ENCODE data around the gene F3.

The F3 gene

DNA sequence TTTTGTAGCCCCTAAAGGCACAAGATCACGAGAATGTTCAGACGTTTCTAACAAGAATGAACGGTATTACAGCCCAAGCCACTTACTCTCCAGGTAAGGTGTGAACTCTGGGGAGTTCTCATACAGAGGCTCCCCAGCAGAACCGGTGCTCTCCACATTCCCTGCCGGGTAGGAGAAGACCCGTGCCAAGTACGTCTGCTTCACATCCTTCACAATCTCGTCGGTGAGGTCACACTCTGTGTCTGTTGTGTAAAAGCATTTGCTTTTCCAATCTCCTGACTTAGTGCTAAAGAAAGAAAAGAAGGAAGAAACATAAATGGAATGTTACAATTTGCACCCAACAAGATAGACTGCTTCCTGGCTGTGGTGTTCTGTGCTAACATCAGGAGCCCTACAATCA lies 5.7 kb downstream of the F3 start:
- Histone ChIP-seq H3K27me3 (peaks cover 15% of the 10 kb centered on the region), H3K27ac (no peak overlapping the region), H3K9me3 (no peaks in the 10 kb centered on the region), H3K4me1 (ENCODE audit: control insufficient read depth in 1 of 2, insufficient read depth in 1 of 2, low read depth in 1 of 2, low read length in 1 of 2) (peaks cover 1 to 3% of the 10 kb centered on the region in 2 experiments), H3K36me3 (no peaks in the 10 kb centered on the region), H3K4me3 (ENCODE audit: low read depth in 1 of 2, low read length in 1 of 2) (no peak overlapping the region)
- TF ChIP-seq, protein P1, sequence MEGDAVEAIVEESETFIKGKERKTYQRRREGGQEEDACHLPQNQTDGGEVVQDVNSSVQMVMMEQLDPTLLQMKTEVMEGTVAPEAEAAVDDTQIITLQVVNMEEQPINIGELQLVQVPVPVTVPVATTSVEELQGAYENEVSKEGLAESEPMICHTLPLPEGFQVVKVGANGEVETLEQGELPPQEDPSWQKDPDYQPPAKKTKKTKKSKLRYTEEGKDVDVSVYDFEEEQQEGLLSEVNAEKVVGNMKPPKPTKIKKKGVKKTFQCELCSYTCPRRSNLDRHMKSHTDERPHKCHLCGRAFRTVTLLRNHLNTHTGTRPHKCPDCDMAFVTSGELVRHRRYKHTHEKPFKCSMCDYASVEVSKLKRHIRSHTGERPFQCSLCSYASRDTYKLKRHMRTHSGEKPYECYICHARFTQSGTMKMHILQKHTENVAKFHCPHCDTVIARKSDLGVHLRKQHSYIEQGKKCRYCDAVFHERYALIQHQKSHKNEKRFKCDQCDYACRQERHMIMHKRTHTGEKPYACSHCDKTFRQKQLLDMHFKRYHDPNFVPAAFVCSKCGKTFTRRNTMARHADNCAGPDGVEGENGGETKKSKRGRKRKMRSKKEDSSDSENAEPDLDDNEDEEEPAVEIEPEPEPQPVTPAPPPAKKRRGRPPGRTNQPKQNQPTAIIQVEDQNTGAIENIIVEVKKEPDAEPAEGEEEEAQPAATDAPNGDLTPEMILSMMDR (IDR thresholded peaks at IDR 0.05): no peak

DNA sequence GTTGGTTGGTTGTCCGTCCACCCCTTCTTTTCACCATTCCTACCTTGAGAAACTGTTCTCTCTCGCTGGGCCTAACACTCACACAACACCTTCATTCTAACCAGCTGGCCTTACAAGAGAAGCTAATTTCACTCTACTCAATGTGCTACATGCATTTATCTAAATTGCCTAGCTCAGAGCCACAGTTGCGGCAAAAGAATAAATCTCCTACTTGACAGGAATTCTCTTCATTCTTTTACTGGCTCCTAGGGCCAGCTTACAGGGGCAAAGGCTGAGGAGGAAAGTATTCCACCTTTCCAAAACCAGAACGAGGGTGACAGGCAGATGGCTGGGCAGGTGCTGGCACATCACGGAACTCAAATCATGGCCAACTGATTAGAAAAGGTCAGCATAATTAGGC lies 6.5 kb downstream of the F3 start:
- Histone ChIP-seq H3K4me3 (ENCODE audit: low read depth in 1 of 2, low read length in 1 of 2) (no peak overlapping the region), H3K27me3 (peaks cover 7% of the 10 kb centered on the region), H3K36me3 (no peaks in the 10 kb centered on the region), H3K9me3 (no peaks in the 10 kb centered on the region), H3K4me1 (ENCODE audit: control insufficient read depth in 1 of 2, insufficient read depth in 1 of 2, low read depth in 1 of 2, low read length in 1 of 2) (peaks cover 0 to 8% of the 10 kb centered on the region in 2 experiments), H3K27ac (no peak overlapping the region)
- TF ChIP-seq, protein P1 (IDR thresholded peaks at IDR 0.05): no peak

DNA sequence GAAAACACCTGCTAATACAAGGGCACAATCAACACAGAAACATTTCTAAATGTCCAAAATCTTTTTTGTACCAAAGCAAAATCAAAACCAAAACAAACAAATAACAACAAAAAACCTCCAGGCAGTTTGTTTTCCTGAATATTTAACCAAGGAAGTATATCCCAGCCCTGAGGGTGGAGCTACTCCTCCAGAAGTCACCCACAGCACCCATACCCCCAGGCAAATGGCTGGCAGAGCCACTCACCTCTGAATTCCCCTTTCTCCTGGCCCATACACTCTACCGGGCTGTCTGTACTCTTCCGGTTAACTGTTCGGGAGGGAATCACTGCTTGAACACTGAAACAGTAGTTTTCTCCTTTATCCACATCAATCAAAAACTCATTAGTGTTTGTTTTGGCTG lies 9.5 kb downstream of the F3 start:
- no peaks in the 10 kb centered on the region for H3K36me3 ChIP-seq
- peaks cover 0 to 8% of the 10 kb centered on the region in 2 experiments for H3K4me1 ChIP-seq (ENCODE audit: control insufficient read depth in 1 of 2, insufficient read depth in 1 of 2, low read depth in 1 of 2, low read length in 1 of 2)
- H3K9me3 ChIP-seq: no peaks in the 10 kb centered on the region
- TF ChIP-seq, protein P1 (IDR thresholded peaks at IDR 0.05): no peak
- H3K27ac ChIP-seq: no peak overlapping the region
- H3K4me3 ChIP-seq (ENCODE audit: low read depth in 1 of 2, low read length in 1 of 2): no peak overlapping the region
- H3K27me3 ChIP-seq: no peaks in the 10 kb centered on the region

DNA sequence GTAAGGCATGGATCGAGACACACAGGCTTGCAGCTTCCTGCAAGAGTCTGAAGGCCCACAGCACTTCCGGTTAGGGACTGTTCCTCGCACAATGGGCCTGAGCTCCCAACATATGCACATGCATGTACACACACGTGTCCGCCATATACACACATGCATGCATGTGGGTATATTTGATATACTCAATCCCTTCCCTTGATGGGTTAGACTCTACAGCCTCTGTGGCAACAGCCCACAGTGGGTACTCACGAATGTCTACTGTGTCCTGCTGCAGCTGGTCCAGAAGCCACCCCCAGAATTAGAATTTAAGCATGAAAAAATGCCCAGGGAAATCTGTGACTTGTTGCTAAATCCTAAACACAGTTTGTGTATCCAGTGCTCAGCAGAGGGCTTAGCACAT lies 9.9 kb downstream of the F3 start:
- no peak overlapping the region for H3K4me3 ChIP-seq (ENCODE audit: low read depth in 1 of 2, low read length in 1 of 2)
- no peaks in the 10 kb centered on the region for H3K36me3 ChIP-seq
- TF ChIP-seq, protein P1 (IDR thresholded peaks at IDR 0.05): no peak
- no peaks in the 10 kb centered on the region for H3K27me3 ChIP-seq
- H3K4me1 ChIP-seq (ENCODE audit: control insufficient read depth in 1 of 2, insufficient read depth in 1 of 2, low read depth in 1 of 2, low read length in 1 of 2): peaks cover 0 to 8% of the 10 kb centered on the region in 2 experiments
- no peak overlapping the region for H3K27ac ChIP-seq
- no peaks in the 10 kb centered on the region for H3K9me3 ChIP-seq

DNA sequence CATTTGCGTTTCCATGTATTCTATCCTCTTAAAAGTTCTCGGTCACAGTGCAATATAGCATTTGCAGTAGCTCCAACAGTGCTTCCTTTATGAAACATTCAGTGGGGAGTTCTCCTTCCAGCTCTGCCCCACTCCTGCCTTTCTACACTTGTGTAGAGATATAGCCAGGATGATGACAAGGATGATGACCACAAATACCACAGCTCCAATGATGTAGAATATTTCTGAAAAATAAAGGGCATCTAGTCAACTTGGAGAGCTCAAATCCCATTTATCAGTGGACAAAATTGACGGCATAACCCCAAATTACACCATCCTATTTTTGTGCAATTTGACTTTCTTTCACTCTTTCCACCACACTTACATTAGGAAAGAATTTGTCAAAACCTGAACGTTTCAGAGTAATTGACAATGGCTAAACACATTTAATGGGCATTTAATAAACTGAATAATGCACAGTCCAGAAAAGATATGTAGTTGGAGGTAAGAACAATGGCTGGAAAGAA lies 11.1 kb downstream of the F3 start:
- TF ChIP-seq, protein P1 (IDR thresholded peaks at IDR 0.05): no peak
- Histone ChIP-seq H3K4me1 (ENCODE audit: control insufficient read depth in 1 of 2, insufficient read depth in 1 of 2, low read depth in 1 of 2, low read length in 1 of 2) (peaks cover 0 to 8% of the 10 kb centered on the region in 2 experiments), H3K36me3 (no peaks in the 10 kb centered on the region), H3K4me3 (ENCODE audit: low read depth in 1 of 2, low read length in 1 of 2) (no peak overlapping the region), H3K9me3 (no peaks in the 10 kb centered on the region), H3K27me3 (no peaks in the 10 kb centered on the region), H3K27ac (no peak overlapping the region)

DNA sequence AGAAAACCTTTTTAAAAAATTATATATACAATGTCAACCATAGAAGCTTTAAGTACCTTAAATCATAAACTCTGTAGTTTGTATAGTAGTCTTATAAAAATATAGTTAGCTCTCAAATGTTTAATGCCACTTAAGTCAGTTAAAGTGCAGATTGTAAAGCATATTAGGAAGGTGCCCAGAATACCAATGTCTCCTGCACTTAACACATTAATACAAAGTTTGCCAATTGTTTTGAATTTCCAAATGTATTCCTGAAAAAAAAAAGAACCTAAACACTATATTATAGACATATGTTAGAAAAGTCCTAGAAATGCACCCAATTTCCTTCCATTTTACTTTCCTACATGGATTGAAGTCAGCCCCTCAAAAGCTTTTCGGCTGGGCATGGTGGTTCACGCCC lies 12.1 kb downstream of the F3 start:
- Histone ChIP-seq H3K4me3 (ENCODE audit: low read depth in 1 of 2, low read length in 1 of 2) (no peak overlapping the region), H3K36me3 (no peaks in the 10 kb centered on the region), H3K4me1 (ENCODE audit: control insufficient read depth in 1 of 2, insufficient read depth in 1 of 2, low read depth in 1 of 2, low read length in 1 of 2) (peaks cover 0 to 8% of the 10 kb centered on the region in 2 experiments), H3K9me3 (no peaks in the 10 kb centered on the region), H3K27me3 (no peaks in the 10 kb centered on the region), H3K27ac (no peak overlapping the region)
- TF ChIP-seq, protein P1 (IDR thresholded peaks at IDR 0.05): no peak

All from neutrophil (primary cell).